ENCODE results near the gene SLC9A6. TPM values are rescaled to one million over a fixed set of nuclear protein-coding genes. Genes with fewer than 3 reads are reported as not detected.

Gene SLC9A6
- 10 to 100 TPM in 3 of 4 donors, 1 to 10 TPM in 1; 9.9 to 28.7 (median 17.3) TPM for total RNA-seq

GRCh38 chrX:135985157-135985972 is at the start of gene SLC9A6:
TSS of gene SLC9A6 (plus strand) at chrX:135985435. CDS start at chrX:135985659, 224 bp downstream.
- no peaks in the 10 kb centered on the region for H3K36me3 ChIP-seq
- H3K27me3 ChIP-seq, result no peaks in the 10 kb centered on the region
- H3K9me3 ChIP-seq, result no peaks in the 10 kb centered on the region
- peak within 1 kb of the TSS; percentile 80 to 88 (median 86) for H3K27ac ChIP-seq
- peak in 1 of 2 donors; percentile 22 for TF ChIP-seq POLR2A (IDR thresholded peaks at IDR 0.05)
- no peak for TF ChIP-seq CTCF (IDR thresholded peaks at IDR 0.05)
- no peaks in the 10 kb centered on the region for H3K4me1 ChIP-seq
- peak within 1 kb of the TSS; percentile 62 to 85 (median 72) for H3K4me3 ChIP-seq
- peak; percentile 74 to 88 (median 82) for DNase-seq

GRCh38 chrX:135944486-135944885 is 40.7 kb upstream of the SLC9A6 start:
- no peaks in the 10 kb centered on the region for H3K9me3 ChIP-seq
- TF ChIP-seq CTCF (IDR thresholded peaks at IDR 0.05) (no peak), POLR2A (IDR thresholded peaks at IDR 0.05) (no peak)
- H3K27ac ChIP-seq, result no peak overlapping the region
- H3K36me3 ChIP-seq, result no peaks in the 10 kb centered on the region
- H3K4me3 ChIP-seq, result no peak overlapping the region
- H3K27me3 ChIP-seq, result no peaks in the 10 kb centered on the region
- no peaks in the 10 kb centered on the region for H3K4me1 ChIP-seq
- DNase-seq, result no peak

GRCh38 chrX:135951291-135951690 is 33.9 kb upstream of the SLC9A6 start:
- H3K27ac ChIP-seq, result no peak overlapping the region
- no peaks in the 10 kb centered on the region for H3K4me1 ChIP-seq
- TF ChIP-seq POLR2A (IDR thresholded peaks at IDR 0.05) (no peak), CTCF (IDR thresholded peaks at IDR 0.05) (no peak)
- H3K9me3 ChIP-seq, result no peaks in the 10 kb centered on the region
- no peak for DNase-seq
- H3K4me3 ChIP-seq, result no peak overlapping the region
- no peaks in the 10 kb centered on the region for H3K27me3 ChIP-seq
- no peaks in the 10 kb centered on the region for H3K36me3 ChIP-seq

GRCh38 chrX:135973025-135973547 is 12.1 kb upstream of the SLC9A6 start:
- peaks cover 0 to 10% (median 0%) of the 10 kb centered on the region in 4 donors for H3K4me1 ChIP-seq
- H3K9me3 ChIP-seq, result no peaks in the 10 kb centered on the region
- peak overlapping the region; percentile 74 to 92 (median 88) for H3K27ac ChIP-seq
- H3K4me3 ChIP-seq, result peak overlapping the region; percentile 60 to 73 (median 64)
- DNase-seq, result peak in 1 of 3 donors; percentile 48
- no peaks in the 10 kb centered on the region for H3K27me3 ChIP-seq
- H3K36me3 ChIP-seq, result no peaks in the 10 kb centered on the region
- TF ChIP-seq CTCF (IDR thresholded peaks at IDR 0.05) (peak in 1 of 6 experiments; percentile 19), POLR2A (IDR thresholded peaks at IDR 0.05) (no peak)

- TF ChIP-seq POLR2A (IDR thresholded peaks at IDR 0.05) (peak in 1 of 2 donors; percentile 49), CTCF (IDR thresholded peaks at IDR 0.05) (peak in 3 of 6 experiments; percentile 13 to 26 (median 23))
- H3K9me3 ChIP-seq, result no peaks in the 10 kb centered on the region
- H3K27me3 ChIP-seq, result no peaks in the 10 kb centered on the region
- H3K36me3 ChIP-seq, result no peaks in the 10 kb centered on the region
- H3K27ac ChIP-seq, result peak within 1 kb of the TSS; percentile 74 to 92 (median 88)
- DNase-seq, result peak; percentile 83 to 92 (median 84)
- H3K4me3 ChIP-seq, result peak within 1 kb of the TSS; percentile 60 to 73 (median 64)
- H3K4me1 ChIP-seq, result peaks cover 0 to 10% (median 0%) of the 10 kb centered on the region in 4 donors
Observed at GRCh38 chrX:135973548-135974278, 11.5 kb upstream of the SLC9A6 start, which contains the start of gene MMGT1. TSS of gene MMGT1 (minus strand) at chrX:135973988. CDS start at chrX:135973675, 313 bp downstream.
